HepG2 (cell line): Measurements from ENCODE around the gene TOMM22. TPM values are rescaled to one million over a fixed set of nuclear protein-coding genes. Genes with fewer than 3 reads are reported as not detected.

Experiments
- FOXA3 ChIP-seq: IDR thresholded peaks from 2 replicates; pipeline ENCODE4 v1.6.1; 2016; ENCODE audit warnings: missing genetic modification reagents, missing compliant biosample characterization
- RNF2 ChIP-seq: fragments of 450-650 bp; conservative IDR thresholded peaks from 2 replicates; pipeline ENCODE4 v1.6.1; 2016; ENCODE audit warnings: low read depth
- ZBTB10 ChIP-seq: sonication (generic); formaldehyde crosslinking; IDR thresholded peaks from 2 replicates; pipeline ENCODE4 v1.4.0; 2020; ENCODE audit warnings: missing genetic modification reagents, borderline replicate concordance
- ZNF230 ChIP-seq: sonication (generic); formaldehyde crosslinking; IDR thresholded peaks from 2 replicates; pipeline ENCODE4 v1.4.0; 2020; ENCODE audit warnings: mild to moderate bottlenecking, missing genetic modification reagents
- ZNF430 ChIP-seq: sonication (generic); formaldehyde crosslinking; IDR thresholded peaks from 2 replicates; pipeline ENCODE4 v1.9.0; 2021; ENCODE audit warnings: mild to moderate bottlenecking, missing genetic modification reagents
- polyA plus RNA-seq, 8 experiments: library from polyadenylated mRNA; depleted of rRNA in 3 of 8; stranded (reverse) in 7 of 8; unstranded in 1 of 8; fragments of >200 nt; fragmentation: Illumina TruSeq in 4 of 8; extraction: Trizol in 4 of 8; gene quantifications; 2 replicates each; pipeline versions ENCODE4 v1.2.1 to v1.2.3, GENCODE V29; 2011 to 2016; ENCODE audit warnings: low read depth in 4 of 8, missing spikeins in 1 of 8, mixed read lengths in 1 of 8; ENCODE audit not compliant: insufficient read depth in 1 of 8
- total RNA-seq, 5 experiments: library from RNA; depleted of rRNA; stranded (reverse); fragments of >200 nt; fragmentation: Illumina TruSeq; extraction: Trizol; gene quantifications; 2 replicates each; pipeline ENCODE4 v1.2.3, GENCODE V29; 2016; ENCODE audit warnings: low read depth in 1 of 5
- TF ChIP-seq, protein P1 (sequence below): sonication (generic); formaldehyde crosslinking; IDR thresholded peaks from 2 replicates; pipeline ENCODE4 v1.5.1; 2020; ENCODE audit warnings: mild to moderate bottlenecking, missing genetic modification reagents, moderate library complexity
- TF ChIP-seq, protein P2 (sequence below): sonication (generic); formaldehyde crosslinking; IDR thresholded peaks from 2 replicates; pipeline ENCODE4 v1.4.0; 2020; ENCODE audit warnings: mild to moderate bottlenecking, missing genetic modification reagents
- TF ChIP-seq, protein P3 (sequence below): sonication (generic); formaldehyde crosslinking; IDR thresholded peaks from 2 replicates; pipeline ENCODE4 v1.9.0; 2022; ENCODE audit warnings: missing genetic modification reagents, mild to moderate bottlenecking, borderline replicate concordance

Gene TOMM22
- total and polyA plus RNA-seq, 2 of the 13 experiments (the other 11 are each of a cell fraction or from before 2014, with no cell fraction given): 46.9 to 118 TPM

- TF ChIP-seq, protein P1, sequence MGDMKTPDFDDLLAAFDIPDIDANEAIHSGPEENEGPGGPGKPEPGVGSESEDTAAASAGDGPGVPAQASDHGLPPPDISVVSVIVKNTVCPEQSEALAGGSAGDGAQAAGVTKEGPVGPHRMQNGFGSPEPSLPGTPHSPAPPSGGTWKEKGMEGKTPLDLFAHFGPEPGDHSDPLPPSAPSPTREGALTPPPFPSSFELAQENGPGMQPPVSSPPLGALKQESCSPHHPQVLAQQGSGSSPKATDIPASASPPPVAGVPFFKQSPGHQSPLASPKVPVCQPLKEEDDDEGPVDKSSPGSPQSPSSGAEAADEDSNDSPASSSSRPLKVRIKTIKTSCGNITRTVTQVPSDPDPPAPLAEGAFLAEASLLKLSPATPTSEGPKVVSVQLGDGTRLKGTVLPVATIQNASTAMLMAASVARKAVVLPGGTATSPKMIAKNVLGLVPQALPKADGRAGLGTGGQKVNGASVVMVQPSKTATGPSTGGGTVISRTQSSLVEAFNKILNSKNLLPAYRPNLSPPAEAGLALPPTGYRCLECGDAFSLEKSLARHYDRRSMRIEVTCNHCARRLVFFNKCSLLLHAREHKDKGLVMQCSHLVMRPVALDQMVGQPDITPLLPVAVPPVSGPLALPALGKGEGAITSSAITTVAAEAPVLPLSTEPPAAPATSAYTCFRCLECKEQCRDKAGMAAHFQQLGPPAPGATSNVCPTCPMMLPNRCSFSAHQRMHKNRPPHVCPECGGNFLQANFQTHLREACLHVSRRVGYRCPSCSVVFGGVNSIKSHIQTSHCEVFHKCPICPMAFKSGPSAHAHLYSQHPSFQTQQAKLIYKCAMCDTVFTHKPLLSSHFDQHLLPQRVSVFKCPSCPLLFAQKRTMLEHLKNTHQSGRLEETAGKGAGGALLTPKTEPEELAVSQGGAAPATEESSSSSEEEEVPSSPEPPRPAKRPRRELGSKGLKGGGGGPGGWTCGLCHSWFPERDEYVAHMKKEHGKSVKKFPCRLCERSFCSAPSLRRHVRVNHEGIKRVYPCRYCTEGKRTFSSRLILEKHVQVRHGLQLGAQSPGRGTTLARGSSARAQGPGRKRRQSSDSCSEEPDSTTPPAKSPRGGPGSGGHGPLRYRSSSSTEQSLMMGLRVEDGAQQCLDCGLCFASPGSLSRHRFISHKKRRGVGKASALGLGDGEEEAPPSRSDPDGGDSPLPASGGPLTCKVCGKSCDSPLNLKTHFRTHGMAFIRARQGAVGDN (CRISPR knock-in tag): no peak
- no peak for TF ChIP-seq RNF2
- TF ChIP-seq, protein P2, sequence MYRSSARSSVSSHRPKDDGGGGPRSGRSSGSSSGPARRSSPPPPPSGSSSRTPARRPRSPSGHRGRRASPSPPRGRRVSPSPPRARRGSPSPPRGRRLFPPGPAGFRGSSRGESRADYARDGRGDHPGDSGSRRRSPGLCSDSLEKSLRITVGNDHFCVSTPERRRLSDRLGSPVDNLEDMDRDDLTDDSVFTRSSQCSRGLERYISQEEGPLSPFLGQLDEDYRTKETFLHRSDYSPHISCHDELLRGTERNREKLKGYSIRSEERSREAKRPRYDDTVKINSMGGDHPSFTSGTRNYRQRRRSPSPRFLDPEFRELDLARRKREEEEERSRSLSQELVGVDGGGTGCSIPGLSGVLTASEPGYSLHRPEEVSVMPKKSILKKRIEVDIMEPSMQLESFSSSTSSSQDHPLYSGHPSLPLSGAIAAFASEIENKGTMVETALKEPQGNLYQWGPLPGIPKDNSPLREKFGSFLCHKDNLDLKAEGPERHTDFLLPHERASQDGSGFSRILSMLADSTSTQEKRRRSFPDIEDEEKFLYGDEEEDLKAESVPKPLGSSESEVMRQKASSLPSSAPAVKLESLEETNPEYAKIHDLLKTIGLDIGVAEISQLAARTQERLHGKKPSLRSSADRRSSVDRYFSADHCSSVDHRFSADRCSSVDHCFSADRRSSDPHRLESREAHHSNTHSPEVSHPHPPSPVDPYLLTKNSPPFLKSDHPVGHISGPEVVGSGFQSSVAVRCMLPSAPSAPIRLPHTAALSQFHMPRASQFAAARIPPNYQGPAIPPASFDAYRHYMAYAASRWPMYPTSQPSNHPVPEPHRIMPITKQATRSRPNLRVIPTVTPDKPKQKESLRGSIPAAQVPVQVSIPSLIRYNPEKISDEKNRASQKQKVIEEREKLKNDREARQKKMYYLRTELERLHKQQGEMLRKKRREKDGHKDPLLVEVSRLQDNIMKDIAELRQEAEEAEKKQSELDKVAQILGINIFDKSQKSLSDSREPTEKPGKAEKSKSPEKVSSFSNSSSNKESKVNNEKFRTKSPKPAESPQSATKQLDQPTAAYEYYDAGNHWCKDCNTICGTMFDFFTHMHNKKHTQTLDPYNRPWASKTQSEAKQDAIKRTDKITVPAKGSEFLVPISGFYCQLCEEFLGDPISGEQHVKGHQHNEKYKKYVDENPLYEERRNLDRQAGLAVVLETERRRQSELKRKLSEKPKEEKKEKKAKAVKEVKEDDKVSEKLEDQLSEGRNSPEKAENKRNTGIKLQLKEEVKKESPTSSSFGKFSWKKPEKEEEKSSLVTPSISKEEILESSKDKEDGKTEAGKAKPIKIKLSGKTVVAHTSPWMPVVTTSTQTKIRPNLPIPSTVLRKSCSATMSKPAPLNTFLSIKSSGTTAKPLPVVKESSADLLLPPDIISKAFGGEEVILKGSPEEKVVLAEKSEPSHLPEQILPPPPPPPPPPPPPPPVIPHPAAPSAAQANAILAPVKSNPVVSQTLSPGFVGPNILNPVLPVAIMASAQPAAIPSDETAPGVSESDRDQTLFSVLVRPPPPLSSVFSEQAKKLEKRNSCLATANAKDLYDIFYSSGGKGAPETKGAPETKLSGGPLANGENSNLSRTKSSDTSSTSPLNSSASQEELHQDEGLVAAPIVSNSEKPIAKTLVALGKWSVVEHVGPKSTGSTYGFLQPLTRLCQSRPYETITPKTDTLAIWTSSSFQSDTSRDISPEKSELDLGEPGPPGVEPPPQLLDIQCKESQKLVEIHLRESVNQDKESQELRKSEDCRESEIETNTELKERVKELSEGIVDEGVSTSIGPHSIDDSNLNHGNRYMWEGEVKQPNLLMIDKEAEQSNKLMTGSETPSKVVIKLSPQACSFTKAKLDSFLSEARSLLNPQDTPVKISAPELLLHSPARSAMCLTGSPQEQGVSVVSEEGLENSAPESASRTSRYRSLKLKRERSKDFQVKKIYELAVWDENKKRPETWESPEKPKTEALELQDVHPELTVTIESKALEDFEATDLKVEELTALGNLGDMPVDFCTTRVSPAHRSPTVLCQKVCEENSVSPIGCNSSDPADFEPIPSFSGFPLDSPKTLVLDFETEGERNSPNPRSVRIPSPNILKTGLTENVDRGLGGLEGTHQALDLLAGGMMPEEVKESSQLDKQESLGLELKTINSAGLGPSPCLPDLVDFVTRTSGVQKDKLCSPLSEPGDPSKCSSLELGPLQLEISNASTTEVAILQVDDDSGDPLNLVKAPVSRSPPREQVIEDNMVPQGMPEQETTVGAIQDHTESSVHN (CRISPR knock-in tag): no peak
- TF ChIP-seq, protein P3, sequence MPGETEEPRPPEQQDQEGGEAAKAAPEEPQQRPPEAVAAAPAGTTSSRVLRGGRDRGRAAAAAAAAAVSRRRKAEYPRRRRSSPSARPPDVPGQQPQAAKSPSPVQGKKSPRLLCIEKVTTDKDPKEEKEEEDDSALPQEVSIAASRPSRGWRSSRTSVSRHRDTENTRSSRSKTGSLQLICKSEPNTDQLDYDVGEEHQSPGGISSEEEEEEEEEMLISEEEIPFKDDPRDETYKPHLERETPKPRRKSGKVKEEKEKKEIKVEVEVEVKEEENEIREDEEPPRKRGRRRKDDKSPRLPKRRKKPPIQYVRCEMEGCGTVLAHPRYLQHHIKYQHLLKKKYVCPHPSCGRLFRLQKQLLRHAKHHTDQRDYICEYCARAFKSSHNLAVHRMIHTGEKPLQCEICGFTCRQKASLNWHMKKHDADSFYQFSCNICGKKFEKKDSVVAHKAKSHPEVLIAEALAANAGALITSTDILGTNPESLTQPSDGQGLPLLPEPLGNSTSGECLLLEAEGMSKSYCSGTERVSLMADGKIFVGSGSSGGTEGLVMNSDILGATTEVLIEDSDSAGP (CRISPR knock-in tag): no peak
- no peak for TF ChIP-seq ZNF430 (CRISPR knock-in tag)
- TF ChIP-seq ZNF230 (CRISPR knock-in tag): no peak
- peak; percentile 90 for TF ChIP-seq FOXA3 (CRISPR knock-in tag)
- no peak for TF ChIP-seq ZBTB10 (CRISPR knock-in tag)
These were observed 25.6 kb downstream of the TOMM22 start (continued) for GRCh38 chr22:38707346-38707745.
